ENCODE results near the gene ALDH1B1.

GRCh38 chr9:38380230-38380871 lies 12.2 kb upstream of the ALDH1B1 start:
- no peak for TF ChIP-seq POLR2AphosphoS5 (IDR thresholded peaks at IDR 0.05)
- no peak for TF ChIP-seq CTCF (IDR thresholded peaks at IDR 0.05)
- no peak for TF ChIP-seq POLR2A (IDR thresholded peaks at IDR 0.05)
